Activated CD8-positive, alpha-beta memory T cell treated with anti-CD3 and anti-CD28 coated beads, Interleukin-2, amount 50 U/mL, for 48 hours (primary cell): Measurements from ENCODE around the gene NOL12.
"Not testable (repeated sequence)": the region's sequence is repeated elsewhere in the genome, so short reads cannot be mapped to it uniquely, and the experiment has no call there.

Experiments used
- DNase-seq: peaks from one replicate; pipeline ENCODE4 v3.0.0-alpha.2; 2020

Gene NOL12, protein sequence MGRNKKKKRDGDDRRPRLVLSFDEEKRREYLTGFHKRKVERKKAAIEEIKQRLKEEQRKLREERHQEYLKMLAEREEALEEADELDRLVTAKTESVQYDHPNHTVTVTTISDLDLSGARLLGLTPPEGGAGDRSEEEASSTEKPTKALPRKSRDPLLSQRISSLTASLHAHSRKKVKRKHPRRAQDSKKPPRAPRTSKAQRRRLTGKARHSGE

DNA sequence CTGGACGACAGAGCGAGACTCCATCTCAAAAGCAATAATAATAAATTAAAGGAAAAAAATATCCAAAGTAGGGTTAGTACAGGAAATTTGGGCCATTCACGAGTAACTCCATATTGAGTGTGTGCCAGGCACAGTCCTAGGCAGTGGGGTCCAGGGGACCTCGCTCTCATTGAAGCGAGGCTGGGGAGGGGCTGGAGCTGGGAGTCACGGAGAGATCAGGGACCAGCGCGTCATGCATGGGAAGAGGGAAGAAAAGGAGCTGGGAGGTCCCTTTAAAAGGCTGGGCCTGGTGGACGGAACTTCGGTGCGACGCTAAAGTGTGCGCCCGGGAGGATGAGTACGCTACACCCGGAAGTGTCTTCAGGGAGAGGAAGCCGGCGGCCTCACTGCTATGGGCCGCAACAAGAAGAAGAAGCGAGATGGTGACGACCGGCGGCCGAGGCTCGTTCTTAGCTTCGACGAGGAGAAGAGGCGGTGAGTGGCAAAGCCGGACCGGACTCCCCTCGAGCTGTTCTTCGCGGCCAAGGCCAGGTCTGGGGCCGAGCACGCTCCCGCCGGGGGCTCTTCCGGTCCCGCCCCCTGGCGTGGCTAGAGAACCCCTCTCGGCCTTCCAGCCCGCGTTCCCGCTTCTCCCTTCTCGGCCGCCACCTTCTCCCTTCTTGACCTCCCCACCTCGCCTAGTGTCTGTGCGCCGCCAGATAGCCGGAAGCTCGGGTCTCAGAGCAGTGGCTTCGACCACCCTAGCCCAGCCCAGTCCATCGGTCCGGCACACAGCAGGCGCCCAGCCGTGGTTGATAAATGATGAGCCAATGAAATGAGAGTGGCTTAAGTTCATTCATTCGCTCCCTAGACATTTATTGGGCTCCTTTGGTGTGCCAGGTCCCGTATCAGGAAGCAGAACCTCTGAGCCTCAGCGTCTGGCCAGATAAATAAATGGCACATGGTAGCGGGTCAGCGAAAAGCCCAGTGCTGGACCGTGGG is at the start of gene NOL12:
TSS of gene NOL12 (plus strand) at position 342 of the 981 bp plus-strand sequence. CDS start at position 392, 50 bp downstream.
- DNase-seq: peak; percentile 86

DNA sequence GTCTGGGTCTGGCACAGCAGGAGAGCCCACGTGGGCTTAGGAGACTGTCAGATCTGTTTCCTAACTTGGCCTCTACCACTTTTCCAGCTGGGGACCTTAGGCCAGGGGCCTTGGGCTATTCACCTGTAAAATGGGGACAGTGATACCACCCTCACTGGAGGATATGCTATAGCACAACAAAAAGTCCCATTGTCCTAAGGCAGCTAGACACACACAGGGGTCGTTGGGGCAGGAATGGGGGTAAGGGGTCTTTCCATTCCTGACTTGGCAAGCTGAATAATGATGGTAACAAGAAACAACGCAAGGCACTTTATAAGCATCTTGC is 49.2 kb upstream of the NOL12 start:
- no peak for DNase-seq

DNA sequence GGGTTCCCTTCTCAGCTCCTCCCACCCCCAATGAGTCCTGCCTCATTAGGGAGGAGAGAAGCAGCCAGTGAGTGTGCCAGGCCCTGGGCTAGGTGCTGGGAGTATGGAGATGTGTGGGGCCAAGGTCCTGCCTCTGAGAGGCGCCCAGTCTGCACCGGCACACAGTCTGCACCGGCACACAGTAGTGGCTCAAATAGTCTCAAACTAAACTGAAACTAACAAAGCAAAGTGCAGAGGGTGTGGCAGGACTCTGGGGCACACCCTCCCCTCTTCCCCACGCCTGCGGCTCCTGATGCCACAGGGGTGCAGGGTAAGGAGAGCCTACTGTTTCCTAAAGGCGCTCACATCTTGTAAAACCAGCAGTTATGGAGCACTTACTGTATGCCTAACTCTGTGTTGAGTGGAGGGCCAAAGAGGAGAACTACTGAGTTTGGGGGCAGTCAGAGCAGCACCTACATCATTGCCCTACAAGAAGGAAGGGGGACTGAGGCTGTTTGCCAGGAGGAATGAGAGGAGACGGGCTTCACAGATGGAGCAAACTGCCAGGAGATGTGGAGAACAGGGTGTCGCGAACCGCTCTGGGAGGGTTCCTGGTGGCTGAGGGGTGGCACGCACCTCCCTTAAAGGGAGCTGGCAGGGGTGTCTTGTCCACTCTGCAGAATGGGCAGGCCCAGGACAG is 47.6 kb upstream of the NOL12 start:
- DNase-seq: no peak

DNA sequence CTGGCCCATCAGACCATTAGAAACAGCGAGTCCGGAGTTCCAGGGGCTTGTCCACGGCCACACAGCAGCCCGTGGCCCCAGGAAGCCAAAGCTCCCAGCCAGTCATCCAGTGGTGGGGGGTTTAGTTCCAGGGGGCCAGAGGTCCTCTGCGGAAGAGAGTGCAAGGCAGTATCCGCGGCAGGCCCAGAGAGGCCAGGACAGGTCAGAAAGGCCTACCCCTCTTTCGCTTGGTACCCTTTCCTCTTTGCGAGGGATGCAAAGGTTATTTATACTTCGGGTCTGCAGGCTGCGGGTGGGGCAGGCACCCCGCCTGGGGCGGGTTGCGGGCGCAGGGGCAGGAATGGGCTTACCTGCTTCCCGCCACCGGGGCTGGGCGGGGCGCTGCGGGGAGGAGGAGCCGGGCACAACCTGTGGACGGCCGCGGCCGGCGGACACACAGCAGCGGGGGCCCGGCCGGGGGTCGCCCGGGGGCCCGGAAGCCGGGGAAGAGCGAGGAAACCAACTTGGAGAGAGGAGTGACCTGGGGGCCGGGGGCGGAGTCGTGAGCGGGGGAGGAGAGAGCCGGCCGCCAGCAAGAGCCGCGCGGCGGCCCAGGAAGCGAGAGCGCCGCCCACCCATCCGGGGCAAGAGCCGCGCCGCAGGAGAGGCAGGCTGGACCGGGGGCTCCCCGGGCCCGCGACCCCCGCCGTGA is 46.9 kb upstream of the NOL12 start, which contains the start of gene SH3BP1:
TSS of gene SH3BP1 (plus strand) at position 600 of the 691 bp plus-strand sequence. CDS start 119 bp downstream, outside the sequence.
- DNase-seq: peak; percentile 84

DNA sequence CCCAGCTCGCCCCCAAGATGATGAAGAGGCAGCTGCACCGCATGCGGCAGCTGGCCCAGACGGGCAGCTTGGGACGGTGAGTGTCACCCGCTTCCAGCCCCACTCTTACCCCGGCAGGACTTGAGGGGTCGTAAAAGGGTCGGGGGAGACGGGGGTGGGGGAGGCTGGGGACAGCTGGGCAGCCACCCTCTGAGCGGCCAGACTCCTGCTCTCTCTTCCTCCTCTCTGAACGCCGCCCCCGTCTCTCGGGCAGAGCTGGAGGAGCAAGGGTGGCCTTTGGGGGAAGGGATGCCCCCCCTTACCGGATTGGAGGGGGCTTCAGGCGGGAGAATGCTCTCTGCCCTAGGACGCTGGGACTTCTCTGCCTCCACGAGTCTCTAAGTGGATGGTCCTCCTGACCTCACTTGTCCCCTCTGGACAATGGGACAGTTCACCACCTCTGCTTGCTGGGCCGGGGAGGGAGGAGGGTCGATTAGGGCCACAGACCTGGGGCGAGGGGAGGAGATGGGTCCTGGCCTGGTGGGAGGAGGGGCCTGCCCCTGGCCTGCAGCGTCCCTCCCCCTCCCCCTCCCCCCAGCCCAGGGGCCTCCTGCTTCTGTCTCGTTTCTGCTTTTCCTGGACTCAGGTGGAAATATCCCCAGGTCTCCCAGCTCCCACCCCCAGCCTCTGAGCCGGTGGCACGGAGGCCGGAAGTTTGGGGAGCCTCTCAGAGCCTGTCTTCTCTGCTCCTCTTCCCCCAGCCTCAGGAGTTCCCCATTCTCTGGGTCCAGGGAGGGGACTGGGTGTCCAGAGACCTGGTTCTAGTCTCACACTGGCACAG is 46.2 kb upstream of the NOL12 start:
- no peak for DNase-seq

DNA sequence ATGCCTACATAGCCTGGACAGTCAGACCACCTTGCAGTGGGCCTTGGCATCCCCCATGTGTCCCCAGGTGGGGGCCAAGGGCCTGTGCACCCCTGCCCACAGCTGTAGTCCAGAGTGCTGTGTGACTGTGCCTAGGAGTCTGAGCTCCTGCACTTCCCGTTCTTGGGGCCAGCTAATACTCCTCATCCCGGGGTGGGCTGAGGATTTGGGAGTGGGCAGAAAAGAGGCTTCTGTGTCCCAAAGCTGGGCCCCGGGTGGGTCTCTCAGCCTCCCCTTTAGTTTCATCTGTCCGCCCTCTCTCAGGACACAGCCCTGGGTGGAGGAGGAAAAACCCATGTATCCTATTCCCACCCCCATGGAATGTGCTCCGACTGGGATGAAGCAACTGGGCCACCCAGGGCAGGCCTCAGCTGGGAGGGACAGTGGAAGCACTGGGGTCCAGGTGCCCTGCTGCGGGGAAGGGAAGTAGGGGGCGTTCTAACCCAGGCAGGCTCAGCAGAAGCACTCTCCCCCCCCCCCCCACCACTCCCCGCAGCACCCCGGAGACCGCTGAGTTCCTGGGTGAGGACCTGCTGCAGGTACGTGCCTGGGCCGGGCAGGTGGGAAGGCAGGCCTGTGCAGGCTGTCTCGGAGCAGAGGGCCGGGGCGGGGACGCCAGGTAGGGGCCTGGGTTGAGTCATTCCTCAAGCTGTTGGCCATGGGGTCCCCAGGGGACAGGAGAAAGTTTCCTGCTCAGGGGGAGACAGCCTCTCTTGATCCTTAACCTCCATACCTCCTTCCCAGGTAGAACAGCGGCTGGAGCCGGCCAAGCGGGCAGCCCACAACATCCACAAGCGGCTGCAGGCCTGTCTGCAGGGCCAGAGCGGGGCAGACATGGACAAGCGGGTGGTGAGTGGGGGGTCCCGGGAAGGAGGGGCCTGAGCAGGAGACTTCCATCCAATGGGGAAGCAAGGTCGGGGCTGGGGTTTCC is 45.3 kb upstream of the NOL12 start:
- DNase-seq: no peak

DNA sequence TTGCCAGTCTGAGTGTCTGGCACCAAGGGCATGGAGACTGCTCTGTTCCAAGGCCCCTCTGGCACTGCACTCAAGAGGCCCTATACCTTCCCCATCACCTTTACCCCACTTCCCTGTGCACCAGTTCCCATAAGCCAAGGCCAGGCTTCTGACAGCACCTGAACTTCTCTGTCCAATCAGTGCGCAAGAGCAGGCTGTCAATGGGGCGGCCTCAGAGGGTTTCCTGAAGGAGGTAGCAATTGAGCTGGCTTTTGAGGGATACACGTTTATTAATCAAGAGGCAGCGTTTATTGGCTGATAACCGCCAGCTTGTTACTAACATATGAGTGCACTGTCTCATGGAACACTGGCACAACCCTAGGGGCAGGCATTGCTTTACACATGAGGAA is 44.6 kb upstream of the NOL12 start:
- DNase-seq: no peak

DNA sequence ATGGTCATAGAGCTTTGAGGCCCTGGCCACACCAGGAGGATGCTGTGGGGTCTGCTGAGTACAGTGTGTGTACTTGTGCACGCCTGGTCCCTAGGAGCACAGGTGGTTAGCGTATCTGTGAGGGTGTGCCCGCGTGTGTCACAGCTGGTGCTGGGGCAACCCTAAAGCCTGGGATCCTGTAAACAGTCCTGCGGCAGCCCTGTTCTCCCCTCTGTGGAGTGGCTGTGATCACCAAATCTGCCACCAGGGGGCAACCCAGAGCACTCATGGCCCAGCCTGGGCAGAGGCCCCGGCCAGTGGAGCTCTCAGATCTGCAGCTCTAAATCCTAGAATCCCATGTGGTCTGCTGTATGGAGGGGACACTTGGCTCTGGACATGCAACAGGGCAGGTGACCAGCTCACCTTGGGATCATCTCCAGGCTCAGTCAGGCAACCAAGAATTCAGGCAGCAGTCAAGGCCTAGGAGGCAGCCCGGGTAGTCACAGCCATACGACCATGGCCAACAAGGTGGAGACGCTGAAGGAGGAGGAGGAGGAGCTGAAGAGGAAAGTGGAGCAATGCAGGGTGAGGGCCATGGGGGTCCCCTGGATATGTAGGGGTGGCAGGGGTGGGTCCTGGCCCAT is 42.8 kb upstream of the NOL12 start:
- peak; percentile 99 for DNase-seq

DNA sequence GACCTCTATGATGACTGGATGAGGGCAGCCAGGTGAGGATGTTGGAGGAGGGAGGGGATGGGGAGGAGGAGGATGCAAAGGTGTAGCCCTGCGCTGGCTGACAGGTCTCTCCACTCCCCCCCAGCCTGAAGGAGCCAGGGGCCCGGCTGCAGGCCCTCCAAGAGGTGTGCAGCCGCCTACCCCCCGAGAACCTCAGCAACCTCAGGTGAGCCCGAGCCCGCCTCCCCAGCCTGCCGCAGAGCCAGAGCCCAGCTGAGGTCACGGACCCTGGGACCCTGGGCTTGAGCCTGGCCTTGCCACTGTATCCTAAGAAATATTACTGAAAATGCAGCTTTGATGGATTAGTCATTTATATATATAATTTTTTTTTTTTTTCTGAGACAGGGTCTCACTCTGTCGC is 38.8 kb upstream of the NOL12 start:
- no peak for DNase-seq

DNA sequence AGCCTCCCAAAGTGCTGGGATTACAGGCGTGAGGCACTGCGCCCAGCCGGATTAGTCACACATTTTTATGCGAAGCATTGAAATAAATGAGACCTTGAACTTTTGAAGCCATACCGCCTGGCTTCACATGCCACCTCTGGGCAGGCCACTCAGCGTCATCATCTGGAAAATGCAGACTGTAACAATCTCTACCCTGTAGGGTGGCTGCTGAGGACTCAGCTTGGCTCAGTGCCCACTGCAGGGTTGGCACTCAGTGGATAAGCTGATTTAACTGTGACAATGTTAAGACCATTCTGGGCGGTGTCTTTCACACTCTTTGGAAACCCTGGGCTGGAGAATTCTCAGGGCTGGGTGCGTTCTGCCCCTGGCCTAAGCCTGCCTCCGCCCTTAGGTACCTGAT is 38.2 kb upstream of the NOL12 start:
- no peak for DNase-seq

DNA sequence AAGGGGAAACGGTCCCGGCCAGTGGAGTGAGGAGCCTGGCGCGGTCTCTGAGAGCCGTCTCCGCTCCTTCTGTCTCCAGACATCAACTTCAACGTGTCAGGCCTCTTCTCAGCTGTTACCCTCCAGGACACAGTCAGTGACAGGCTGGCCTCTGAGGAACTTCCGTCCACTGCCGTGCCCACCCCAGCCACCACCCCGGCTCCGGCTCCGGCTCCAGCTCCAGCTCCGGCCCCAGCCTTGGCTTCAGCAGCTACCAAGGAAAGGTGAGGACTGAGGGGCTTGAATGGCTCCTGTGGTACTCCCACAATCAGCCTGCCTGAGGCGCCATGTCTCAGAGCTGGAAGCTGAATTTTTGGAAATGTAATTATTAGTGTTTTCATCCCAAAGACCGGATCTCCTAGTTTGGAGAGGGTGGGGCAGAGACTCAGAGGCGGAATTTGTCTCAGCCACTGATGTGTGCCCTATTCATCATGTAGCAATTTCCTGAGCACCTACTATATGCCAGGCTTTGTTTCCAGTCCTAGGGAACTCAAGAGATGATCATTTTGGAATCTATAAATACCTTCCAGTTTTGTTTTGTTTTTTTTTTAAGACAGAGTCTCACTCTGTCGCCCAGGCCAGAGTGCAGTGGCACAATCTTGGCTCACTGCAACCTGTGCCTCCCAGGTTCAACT is 35.5 kb upstream of the NOL12 start:
- no peak for DNase-seq

DNA sequence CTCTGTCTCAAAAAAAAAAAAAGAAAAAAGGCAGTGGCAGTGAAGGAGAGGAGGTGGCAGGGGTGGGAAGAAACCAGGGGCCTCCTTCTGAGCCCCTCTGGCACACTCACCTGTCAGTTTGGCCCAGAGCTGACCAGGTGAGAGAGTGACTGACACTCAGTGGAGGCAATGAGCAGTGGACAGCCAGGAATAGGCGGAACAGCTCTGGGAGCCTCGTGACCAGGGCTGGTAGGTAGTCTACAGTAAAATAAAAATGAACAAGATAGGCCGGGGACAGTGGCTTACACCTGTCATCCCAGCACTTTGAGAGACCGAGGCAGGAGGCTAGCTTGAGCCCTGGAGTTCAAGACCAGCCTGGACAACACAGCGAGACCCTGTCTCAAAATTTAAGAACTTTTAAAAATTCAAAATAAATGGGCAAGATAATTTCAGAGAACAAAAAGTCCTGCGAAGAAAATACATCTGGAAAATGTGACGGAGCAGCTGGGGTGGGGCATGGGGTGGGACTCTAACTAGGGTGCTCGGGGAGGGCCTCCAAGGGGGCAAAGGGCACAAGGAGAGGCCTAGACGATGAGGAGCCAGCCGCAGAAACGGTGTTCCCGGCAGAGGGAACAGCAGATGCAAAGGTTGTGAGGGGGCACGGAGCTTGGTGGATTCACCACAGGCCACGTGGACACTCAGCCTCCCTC is 31.4 kb upstream of the NOL12 start:
- DNase-seq: no peak

DNA sequence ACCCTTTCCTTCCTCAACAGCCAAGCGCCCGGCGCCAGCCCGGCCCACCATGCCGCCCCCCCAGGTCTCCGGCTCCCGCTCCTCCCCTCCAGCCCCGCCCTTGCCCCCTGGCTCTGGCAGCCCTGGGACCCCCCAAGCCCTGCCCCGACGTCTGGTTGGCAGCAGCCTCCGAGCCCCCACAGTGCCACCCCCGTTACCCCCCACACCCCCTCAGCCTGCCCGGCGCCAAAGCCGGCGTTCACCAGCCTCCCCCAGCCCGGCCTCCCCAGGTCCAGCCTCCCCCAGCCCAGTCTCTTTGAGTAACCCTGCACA is 30.9 kb upstream of the NOL12 start:
- DNase-seq: no peak

DNA sequence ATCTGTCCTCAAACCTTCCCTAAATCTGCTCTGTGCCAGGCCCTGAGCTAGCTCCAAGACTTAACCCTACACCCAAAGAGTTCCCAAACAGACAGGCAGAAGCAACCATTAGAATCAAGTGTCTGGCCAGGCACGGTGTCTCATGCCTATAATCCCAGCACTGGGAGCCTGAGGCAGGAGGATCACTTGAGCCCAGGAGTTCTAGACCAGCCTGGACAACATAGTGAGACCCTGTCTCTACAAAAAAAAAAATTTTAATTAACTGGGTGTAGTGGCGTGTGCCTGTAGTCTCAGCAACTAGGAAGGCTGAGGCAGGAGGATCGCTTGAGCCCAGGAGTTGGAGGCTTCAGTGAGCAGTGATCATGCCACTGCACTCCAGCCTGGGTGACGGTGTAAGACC is 29.6 kb upstream of the NOL12 start:
- DNase-seq: not testable (repeated sequence)

DNA sequence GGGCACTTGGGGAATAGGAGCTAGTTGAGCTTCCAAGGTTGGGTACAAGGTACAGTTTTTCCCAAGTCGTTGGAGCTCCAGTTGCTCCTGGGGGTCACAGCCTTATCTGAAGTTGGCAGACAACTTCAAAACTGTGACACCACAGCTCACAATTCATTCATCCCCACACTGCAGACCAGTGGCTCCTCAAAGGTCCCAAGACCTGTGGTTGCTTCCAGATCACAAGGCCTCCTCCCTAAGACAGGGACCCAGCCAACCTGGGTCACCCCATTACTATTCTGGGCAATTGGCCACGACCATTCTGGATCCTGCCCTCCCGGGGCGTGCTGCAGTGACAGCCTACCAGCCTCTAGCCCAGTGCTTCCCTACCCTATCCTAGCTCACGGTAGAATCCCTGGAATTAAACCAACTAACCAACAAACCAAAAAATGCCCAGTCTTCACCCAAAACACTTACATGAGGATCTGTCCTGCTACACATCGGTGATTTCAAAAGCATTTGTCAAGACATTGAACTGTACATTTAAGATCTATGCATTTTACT is 28.5 kb upstream of the NOL12 start:
- DNase-seq: no peak

DNA sequence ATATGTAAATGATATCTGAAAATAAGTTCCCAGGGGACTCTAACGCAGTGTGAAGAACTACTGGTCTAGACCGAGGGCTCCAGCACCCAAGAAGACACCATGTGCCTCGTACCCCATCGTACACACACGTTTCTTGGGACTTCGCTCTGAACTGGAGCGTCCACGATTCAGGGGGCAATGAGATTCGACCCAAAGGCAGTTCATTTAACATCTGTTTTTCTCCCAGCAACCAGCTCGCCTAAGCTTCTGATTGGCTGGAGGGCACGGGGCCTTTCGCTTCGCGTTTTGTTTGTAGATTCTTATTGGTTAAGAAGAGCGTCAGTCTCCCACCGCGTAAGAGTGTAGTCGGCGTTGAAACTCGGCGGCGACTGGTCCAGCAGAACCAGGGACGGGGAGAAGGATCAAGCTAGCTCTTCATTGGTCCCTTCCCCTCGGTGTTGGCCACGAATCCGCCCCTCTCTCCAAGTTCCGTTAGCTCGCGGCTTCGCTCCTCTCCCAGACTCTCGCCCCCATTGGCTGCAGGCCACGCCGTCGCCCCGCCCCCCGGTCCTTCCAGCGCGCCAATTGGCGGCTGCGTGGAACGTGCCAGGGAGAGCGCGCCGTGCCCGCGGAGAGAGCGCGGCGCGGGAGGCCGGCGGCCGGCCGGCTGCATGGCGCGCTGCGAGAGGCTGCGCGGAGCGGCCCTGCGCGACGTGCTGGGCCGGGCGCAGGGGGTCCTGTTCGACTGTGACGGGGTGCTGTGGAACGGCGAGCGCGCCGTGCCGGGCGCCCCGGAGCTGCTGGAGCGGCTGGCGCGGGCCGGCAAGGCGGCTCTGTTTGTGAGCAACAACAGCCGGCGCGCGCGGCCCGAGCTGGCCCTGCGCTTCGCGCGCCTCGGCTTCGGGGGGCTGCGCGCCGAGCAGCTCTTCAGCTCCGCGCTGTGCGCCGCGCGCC is 27.7 kb upstream of the NOL12 start, which contains the start of gene PDXP:
TSS of gene PDXP (plus strand) at position 591 of the 933 bp plus-strand sequence. CDS start at position 651, 60 bp downstream.
- DNase-seq: peak; percentile 99

DNA sequence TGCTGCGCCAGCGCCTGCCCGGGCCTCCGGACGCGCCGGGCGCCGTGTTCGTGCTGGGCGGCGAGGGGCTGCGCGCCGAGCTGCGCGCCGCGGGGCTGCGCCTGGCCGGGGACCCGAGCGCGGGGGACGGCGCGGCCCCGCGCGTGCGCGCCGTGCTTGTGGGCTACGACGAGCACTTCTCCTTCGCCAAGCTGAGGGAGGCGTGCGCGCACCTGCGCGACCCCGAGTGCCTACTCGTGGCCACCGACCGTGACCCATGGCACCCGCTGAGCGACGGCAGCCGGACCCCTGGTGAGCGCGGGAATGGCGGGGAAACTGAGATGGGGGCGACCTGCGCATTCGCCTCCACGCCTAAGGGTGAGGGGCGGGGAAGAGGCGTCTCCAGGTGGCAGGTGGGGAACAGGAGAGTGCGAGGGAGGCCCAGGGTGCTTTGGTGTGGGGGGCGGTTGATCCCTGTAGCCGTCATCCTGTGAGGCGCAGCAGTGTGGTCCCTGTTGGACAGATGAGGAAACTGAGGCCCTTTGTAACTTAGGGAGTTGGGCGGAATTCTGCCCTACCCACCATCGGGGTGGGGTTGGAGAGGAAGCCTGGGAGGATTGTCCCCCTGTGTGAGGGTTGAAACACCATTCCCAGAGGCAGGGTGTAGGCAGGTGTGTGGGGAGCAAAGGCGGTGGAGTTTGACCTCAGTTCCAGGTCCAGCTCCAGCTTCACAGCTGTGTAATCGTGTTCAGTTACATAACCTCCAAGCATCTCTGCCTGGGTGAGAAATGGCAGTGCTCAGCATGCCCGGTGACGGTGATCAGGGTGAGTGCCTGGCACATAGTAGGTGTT is 26.9 kb upstream of the NOL12 start:
- no peak for DNase-seq
